Neural cell (in vitro differentiated cells): Measurements from ENCODE around the gene ARL15. TPM values are rescaled to one million over a fixed set of nuclear protein-coding genes. Genes with fewer than 3 reads are reported as not detected.

ENCODE experiments used
- H2AFZ ChIP-seq: fragments of 200-600, 300-800 bp; sonication (generic), shearing (Covaris generic); 2 replicates; pipeline ENCODE4 v1.6.0; 2014; ENCODE audit warnings: low read depth, mild to moderate bottlenecking, antibody characterized with exemption, low read length, moderate library complexity
- H3F3A ChIP-seq: fragments of 200-600 bp; shearing (Covaris generic); 2 replicates; pipeline ENCODE4 v1.6.1; 2016; ENCODE audit warnings: mild to moderate bottlenecking, moderate library complexity, mixed read lengths, antibody characterized with exemption, low read length; ENCODE audit not compliant: insufficient read depth, poor library complexity, severe bottlenecking
- H3K27ac ChIP-seq: fragments of 200-600, 300-800 bp; sonication (generic), shearing (Covaris generic); 2 replicates; pipeline ENCODE4 v1.5.1; 2014; ENCODE audit warnings: mild to moderate bottlenecking, low read length, moderate library complexity
- H3K27me3 ChIP-seq: fragments of 300-800, 200-600 bp; sonication (generic), shearing (Covaris generic); 2 replicates; pipeline ENCODE4 v1.6.0; 2014; ENCODE audit warnings: mild to moderate bottlenecking, low read depth, low read length, moderate library complexity; ENCODE audit not compliant: insufficient read depth
- H3K36me3 ChIP-seq: fragments of 300-800, 200-600 bp; sonication (generic), shearing (Covaris generic); 2 replicates; pipeline ENCODE4 v1.5.1; 2014; ENCODE audit warnings: mild to moderate bottlenecking, antibody characterized with exemption, low read length, moderate library complexity; ENCODE audit not compliant: insufficient read depth
- H3K4me2 ChIP-seq: fragments of 300-800, 200-600 bp; sonication (generic), shearing (Covaris generic); 2 replicates; pipeline ENCODE4 v1.6.0; 2014; ENCODE audit warnings: mild to moderate bottlenecking, low read length
- H3K4me3 ChIP-seq: fragments of 300-800, 200-600 bp; sonication (generic), shearing (Covaris generic); 2 replicates; pipeline ENCODE4 v1.5.1; 2014; ENCODE audit warnings: mild to moderate bottlenecking, low read length, moderate library complexity
- H3K79me2 ChIP-seq: fragments of 200-600 bp; shearing (Covaris generic); replicated peaks from 2 replicates; pipeline ENCODE4 v1.6.0; 2014; ENCODE audit warnings: mild to moderate bottlenecking, low read length, moderate library complexity; ENCODE audit not compliant: insufficient read depth
- H3K9ac ChIP-seq: fragments of 300-800, 200-600 bp; sonication (generic), shearing (Covaris generic); 2 replicates; pipeline ENCODE4 v1.6.1; 2016; ENCODE audit warnings: mild to moderate bottlenecking, low read length, mixed read lengths
- H3K9me2 ChIP-seq: fragments of 200-600 bp; shearing (Covaris generic); 2 replicates; pipeline ENCODE4 v1.6.1; 2016; ENCODE audit warnings: mild to moderate bottlenecking, low read length, mixed read lengths; ENCODE audit not compliant: insufficient read depth
- H3K9me3 ChIP-seq: fragments of 200-600, 300-800 bp; sonication (generic), shearing (Covaris generic); 2 replicates; pipeline ENCODE4 v1.6.1; 2016; ENCODE audit warnings: mild to moderate bottlenecking, mixed run types, low read length, moderate library complexity, mixed read lengths
- H4K20me1 ChIP-seq: fragments of 200-600 bp; shearing (Covaris generic); 2 replicates; pipeline ENCODE4 v1.6.1; 2016; ENCODE audit warnings: mild to moderate bottlenecking, mixed run types; ENCODE audit not compliant: insufficient read depth
- CTCF ChIP-seq: fragments of 450-650 bp; IDR thresholded peaks from 2 replicates; pipeline ENCODE4 v1.5.1; 2014; ENCODE audit warnings: antibody characterized with exemption, mild to moderate bottlenecking, moderate library complexity; ENCODE audit not compliant: poor library complexity, severe bottlenecking
- EP300 ChIP-seq: fragments of 450-650 bp; conservative IDR thresholded peaks from 2 replicates; pipeline ENCODE4 v1.6.1; 2014; ENCODE audit warnings: antibody characterized with exemption, mild to moderate bottlenecking, moderate library complexity; ENCODE audit not compliant: poor library complexity, severe bottlenecking
- EZH2 ChIP-seq: fragments of 200-600, 300-800 bp; shearing (Covaris generic), sonication (generic); IDR thresholded peaks from 2 replicates; pipeline ENCODE4 v1.6.1; 2014; ENCODE audit warnings: antibody characterized with exemption, low read length, borderline replicate concordance, mild to moderate bottlenecking; ENCODE audit not compliant: insufficient read depth, poor library complexity, severe bottlenecking
- MXI1 ChIP-seq: fragments of 450-650 bp; conservative IDR thresholded peaks from 2 replicates; pipeline ENCODE4 v1.6.1; 2014; ENCODE audit warnings: antibody characterized with exemption, mild to moderate bottlenecking; ENCODE audit not compliant: poor library complexity, severe bottlenecking
- POLR2AphosphoS5 ChIP-seq: IDR thresholded peaks from 2 replicates; pipeline ENCODE4 v1.6.1; 2012
- RAD21 ChIP-seq: fragments of 450-650 bp; conservative IDR thresholded peaks from 2 replicates; pipeline ENCODE4 v1.6.1; 2014; ENCODE audit warnings: antibody characterized with exemption, mild to moderate bottlenecking, moderate library complexity
- REST ChIP-seq: IDR thresholded peaks from 2 replicates; pipeline ENCODE4 v1.6.1; 2012; ENCODE audit warnings: borderline replicate concordance
- SMC3 ChIP-seq: fragments of 450-650 bp; conservative IDR thresholded peaks from 2 replicates; pipeline ENCODE4 v1.6.1; 2014; ENCODE audit warnings: antibody characterized with exemption, mild to moderate bottlenecking, moderate library complexity; ENCODE audit not compliant: poor library complexity
- TAF1 ChIP-seq: IDR thresholded peaks from 2 replicates; pipeline ENCODE4 v1.6.1; 2012; ENCODE audit warnings: low read depth
- polyA plus RNA-seq: library from polyadenylated mRNA; depleted of rRNA; stranded (reverse); fragments of >200 nt; gene quantifications from 2 replicates; pipeline ENCODE4 v1.2.3, GENCODE V29; 2014

The ARL15 gene
- polyA plus RNA-seq, 1 donor from 2014 or later = 51.9 TPM

- Histone ChIP-seq H3K9me2 (no peaks in the 10 kb centered on the region), H3K9me3 (no peaks in the 10 kb centered on the region), H3K36me3 (no peaks in the 10 kb centered on the region), H3K79me2 (no peaks in the 10 kb centered on the region), H3K27ac (no peak overlapping the region), H4K20me1 (no peaks in the 10 kb centered on the region), H2AFZ (no peak overlapping the region), H3K4me3 (no peak overlapping the region), H3K4me2 (no peak overlapping the region), H3K9ac (no peak overlapping the region), H3F3A (no peaks in the 10 kb centered on the region), H3K27me3 (no peaks in the 10 kb centered on the region)
- TF ChIP-seq EZH2 (no peak), EP300 (no peak), SMC3 (no peak), POLR2AphosphoS5 (no peak), REST (no peak), RAD21 (no peak)
Measured at GRCh38 chr5:54093861-54094260, 216.5 kb downstream of the ARL15 start.

- Histone ChIP-seq H3F3A (no peaks in the 10 kb centered on the region), H4K20me1 (no peaks in the 10 kb centered on the region), H3K27me3 (no peaks in the 10 kb centered on the region), H2AFZ (no peak overlapping the region), H3K9me3 (no peaks in the 10 kb centered on the region), H3K36me3 (no peaks in the 10 kb centered on the region), H3K9me2 (no peaks in the 10 kb centered on the region), H3K27ac (no peak overlapping the region), H3K4me2 (no peak overlapping the region), H3K79me2 (no peaks in the 10 kb centered on the region), H3K9ac (no peak overlapping the region), H3K4me3 (no peak overlapping the region)
- TF ChIP-seq RAD21 = no peak
- TF ChIP-seq EP300 = no peak
- no peak for TF ChIP-seq CTCF
- TF ChIP-seq POLR2AphosphoS5 = no peak
- no peak for TF ChIP-seq SMC3
- TF ChIP-seq MXI1 = no peak
- TF ChIP-seq REST = no peak
- no peak for TF ChIP-seq TAF1
- no peak for TF ChIP-seq EZH2
Measured at GRCh38 chr5:54093081-54093492, 217.3 kb downstream of the ARL15 start.
